Stimulated activated CD8-positive, alpha-beta memory T cell treated with anti-CD3 and anti-CD28 coated beads, Interleukin-7, amount 100 ng/mL, for 1 hour (primary cell): ENCODE data around the gene ASXL2.

Source experiments
- DNase-seq, 2 donors: peaks; one replicate each; pipeline ENCODE4 v3.0.0-alpha.2; 2020; ENCODE audit warnings: low read depth in 2 of 2

The ASXL2 gene

GRCh38 chr2:25804338-25804737, 73.9 kb downstream of the ASXL2 start:
- DNase-seq = no peak

- DNase-seq = no peak
Measured at GRCh38 chr2:25799301-25799700, 79.0 kb downstream of the ASXL2 start.

- no peak for DNase-seq
Measured at GRCh38 chr2:25797620-25798488, 80.4 kb downstream of the ASXL2 start.

GRCh38 chr2:25794544-25795276, 83.6 kb downstream of the ASXL2 start:
- DNase-seq = no peak

- DNase-seq = no peak
Measured at GRCh38 chr2:25790074-25790790, 88.1 kb downstream of the ASXL2 start.

- no peak for DNase-seq
Measured at GRCh38 chr2:25788457-25788856, 89.8 kb downstream of the ASXL2 start.

- DNase-seq = no peak
Measured at GRCh38 chr2:25787020-25787419, 91.3 kb downstream of the ASXL2 start.

GRCh38 chr2:25784404-25784803, 93.9 kb downstream of the ASXL2 start:
- no peak for DNase-seq

GRCh38 chr2:25777077-25777476, 101.2 kb downstream of the ASXL2 start:
- no peak for DNase-seq

GRCh38 chr2:25772078-25772477, 106.2 kb downstream of the ASXL2 start:
- DNase-seq = no peak

- no peak for DNase-seq
Measured at GRCh38 chr2:25763575-25763974, 114.7 kb downstream of the ASXL2 start.

- no peak for DNase-seq
Measured at GRCh38 chr2:25760297-25760696, 118.0 kb downstream of the ASXL2 start.

GRCh38 chr2:25758348-25758747, 119.9 kb downstream of the ASXL2 start:
- DNase-seq = no peak

GRCh38 chr2:25757906-25758305, 120.4 kb downstream of the ASXL2 start:
- no peak for DNase-seq

GRCh38 chr2:25756536-25756935, 121.8 kb downstream of the ASXL2 start:
- DNase-seq = no peak

- DNase-seq = no peak
Measured at GRCh38 chr2:25749676-25750075, 128.6 kb downstream of the ASXL2 start.

- DNase-seq = no peak
Measured at GRCh38 chr2:25744055-25744454, 134.2 kb downstream of the ASXL2 start.

- no peak for DNase-seq
Measured at GRCh38 chr2:25743132-25743830, 135.0 kb downstream of the ASXL2 start.

GRCh38 chr2:25742501-25742900, 135.8 kb downstream of the ASXL2 start:
- DNase-seq = no peak

GRCh38 chr2:25740810-25741381, 137.4 kb downstream of the ASXL2 start:
- DNase-seq = no peak
